ENCODE data around the gene CLNK. TPM values are rescaled to one million over a fixed set of nuclear protein-coding genes. Genes with fewer than 3 reads are reported as not detected.

Gene CLNK
- polyA plus RNA-seq, 1 of the 3 experiments (the other 2 are of a cell fraction), result not detected

- peaks cover 13% of the 10 kb centered on the region; the same call in 1 of the 2 replicates for H3K27me3 ChIP-seq (ENCODE audit: insufficient read depth)
- H3K4me3 ChIP-seq (ENCODE audit: low read depth in 2 of 2, low read length in 1 of 2), result no peak overlapping the region
- no peaks in the 10 kb centered on the region for H3K9me2 ChIP-seq
- no peak for DNase-seq
- H4K20me1 ChIP-seq (ENCODE audit: insufficient read depth), result no peaks in the 10 kb centered on the region
- 7% methylated on average over 10 of the region's 10 CpGs for WGBS (ENCODE audit: low lambda C conversion rate)
- H3K27ac ChIP-seq (ENCODE audit: low read depth in 2 of 2, low read length in 1 of 2), result no peak overlapping the region
- H3F3A ChIP-seq (replicated peaks; ENCODE audit: insufficient read depth), result no peaks in the 10 kb centered on the region
- no peak overlapping the region for H2AFZ ChIP-seq (ENCODE audit: low read depth)
- H3K9ac ChIP-seq, result no peak overlapping the region
- H3K4me1 ChIP-seq (ENCODE audit: control insufficient read depth in 1 of 2, insufficient read depth in 2 of 2, low read depth in 1 of 2, low read length in 1 of 2), result no peaks in the 10 kb centered on the region
- no peaks in the 10 kb centered on the region for H3K9me3 ChIP-seq
- TF ChIP-seq JUND (IDR thresholded peaks at IDR 0.05) (no peak), ELF1 (IDR thresholded peaks at IDR 0.05) (no peak), USF2 (IDR thresholded peaks at IDR 0.05; ENCODE audit: borderline replicate concordance, low read depth, low read length) (no peak), MEF2A (IDR thresholded peaks at IDR 0.05; ENCODE audit: borderline replicate concordance, low read depth) (no peak), NFIC (IDR thresholded peaks at IDR 0.05; ENCODE audit: borderline replicate concordance) (no peak), PBX3 (IDR thresholded peaks at IDR 0.05) (no peak), EZH2phosphoT487 (IDR thresholded peaks at IDR 0.05; ENCODE audit: borderline replicate concordance, low read depth) (no peak), EP300 (IDR thresholded peaks at IDR 0.05; ENCODE audit: borderline replicate concordance in 1 of 2, low read depth in 1 of 2, low read length in 1 of 2) (no peak), SMC3 (IDR thresholded peaks at IDR 0.05; ENCODE audit: low read depth, low read length) (no peak)
- no peaks in the 10 kb centered on the region for H3K79me2 ChIP-seq (ENCODE audit: insufficient read depth)
- POLR2A ChIA-PET, result no interaction called here
- no peaks in the 10 kb centered on the region for H3K36me3 ChIP-seq (replicated peaks in 1 of 2; ENCODE audit: control insufficient read depth in 1 of 2, insufficient read depth in 2 of 2, low read length in 1 of 2)
- H3K4me2 ChIP-seq, result no peak overlapping the region
- CTCF ChIA-PET, result no interaction called here
Observed at GRCh38 chr4:10667701-10668326, 16.8 kb downstream of the CLNK start.

- H3K9me2 ChIP-seq, result no peaks in the 10 kb centered on the region
- no peak for DNase-seq
- WGBS (ENCODE audit: low lambda C conversion rate), result 0% methylated on average over 5 of the region's 6 CpGs
- ChIA-PET CTCF (interaction anchor here (0.6 kb wide), 1 partner anchor 360 kb away, joined by 3 read pairs; no protein-coding TSS in a partner anchor), POLR2A (no interaction called here)
- H4K20me1 ChIP-seq (ENCODE audit: insufficient read depth), result no peaks in the 10 kb centered on the region
- H3F3A ChIP-seq (replicated peaks; ENCODE audit: insufficient read depth), result no peaks in the 10 kb centered on the region
- H3K4me2 ChIP-seq, result no peak overlapping the region
- H3K4me1 ChIP-seq (ENCODE audit: control insufficient read depth in 1 of 2, insufficient read depth in 2 of 2, low read depth in 1 of 2, low read length in 1 of 2), result no peaks in the 10 kb centered on the region
- H3K9me3 ChIP-seq, result no peaks in the 10 kb centered on the region
- H3K9ac ChIP-seq, result no peak overlapping the region
- no peaks in the 10 kb centered on the region for H3K79me2 ChIP-seq (ENCODE audit: insufficient read depth)
- H3K27me3 ChIP-seq (ENCODE audit: insufficient read depth), result peaks cover 13% of the 10 kb centered on the region; the same call in 1 of the 2 replicates
- TF ChIP-seq NRF1 (IDR thresholded peaks at IDR 0.05; ENCODE audit: low read depth, low read length), result no peak
- TF ChIP-seq JUND (IDR thresholded peaks at IDR 0.05), result no peak
- TF ChIP-seq MXI1 (IDR thresholded peaks at IDR 0.05; ENCODE audit: low read depth, low read length), result no peak
- no peak for TF ChIP-seq ELF1 (IDR thresholded peaks at IDR 0.05)
- no peak for TF ChIP-seq TCF12 (IDR thresholded peaks at IDR 0.05)
- no peak for TF ChIP-seq GATA2 (CRISPR knock-in tag; IDR thresholded peaks at IDR 0.05)
- TF ChIP-seq POLR2AphosphoS5 (IDR thresholded peaks at IDR 0.05; ENCODE audit: low read depth, low read length), result no peak
- no peak for TF ChIP-seq TEAD4 (IDR thresholded peaks at IDR 0.05; ENCODE audit: borderline replicate concordance, insufficient read depth)
- TF ChIP-seq IRF3 (IDR thresholded peaks at IDR 0.05; ENCODE audit: low read depth, low read length), result no peak
- TF ChIP-seq FOXM1 (IDR thresholded peaks at IDR 0.05; ENCODE audit: low read depth), result no peak
- no peak for TF ChIP-seq SMC3 (IDR thresholded peaks at IDR 0.05; ENCODE audit: low read depth, low read length)
- no peak for TF ChIP-seq YY1 (IDR thresholded peaks at IDR 0.05; ENCODE audit: low read depth)
- TF ChIP-seq NFIC (IDR thresholded peaks at IDR 0.05; ENCODE audit: borderline replicate concordance), result no peak
- TF ChIP-seq EZH2phosphoT487 (IDR thresholded peaks at IDR 0.05; ENCODE audit: borderline replicate concordance, low read depth), result no peak
- no peak for TF ChIP-seq RAD21 (IDR thresholded peaks at IDR 0.05; ENCODE audit: low read length)
- TF ChIP-seq FOSL2 (IDR thresholded peaks at IDR 0.05; ENCODE audit: borderline replicate concordance, low read depth), result no peak
- TF ChIP-seq GABPA (IDR thresholded peaks at IDR 0.05; ENCODE audit: low read depth), result no peak
- H3K36me3 ChIP-seq (replicated peaks in 1 of 2; ENCODE audit: control insufficient read depth in 1 of 2, insufficient read depth in 2 of 2, low read length in 1 of 2), result no peaks in the 10 kb centered on the region
- no peak overlapping the region for H3K27ac ChIP-seq (ENCODE audit: low read depth in 2 of 2, low read length in 1 of 2)
- H3K4me3 ChIP-seq (ENCODE audit: low read depth in 2 of 2, low read length in 1 of 2), result no peak overlapping the region
- no peak overlapping the region for H2AFZ ChIP-seq (ENCODE audit: low read depth)
Observed at GRCh38 chr4:10666616-10667015, 18.0 kb downstream of the CLNK start.
